ENCODE data around the gene RERG. TPM values are rescaled to one million over a fixed set of nuclear protein-coding genes. Genes with fewer than 3 reads are reported as not detected.

Gene RERG
- total and polyA plus RNA-seq, 7 donors = 1.6 to 3.1 (median 2.3) TPM

GRCh38 chr12:15196678-15197505, 24.3 kb downstream of the RERG start:
- no peak for ATAC-seq
- Histone ChIP-seq H3K9me3 (no peaks in the 10 kb centered on the region), H3K4me3 (no peak overlapping the region), H3K36me3 (ENCODE audit: insufficient read depth in 1 of 2, low read depth in 1 of 2) (no peaks in the 10 kb centered on the region), H3K4me1 (no peaks in the 10 kb centered on the region), H3K27ac (no peak overlapping the region), H3K27me3 (ENCODE audit: insufficient read depth in 3 of 3, low read length in 2 of 3) (no peaks in the 10 kb centered on the region)
- whole genome bisulfite sequencing, 3 donors = 76 to 88% (median 88%) methylated on average over 3 of the region's 3 CpGs
- no peak for TF ChIP-seq CTCF (IDR thresholded peaks at IDR 0.05)
- intact Hi-C loops (cut with DNase I) = no loop called here
- no peak for DNase-seq

- no peaks in the 10 kb centered on the region for H3K9me3 ChIP-seq
- WGBS, 3 donors = 56 to 58% (median 57%) methylated on average over 3 of the region's 3 CpGs
- H3K4me1 ChIP-seq = no peaks in the 10 kb centered on the region
- ATAC-seq (no peak), DNase-seq (no peak)
- no peak for TF ChIP-seq CTCF (IDR thresholded peaks at IDR 0.05)
- H3K36me3 ChIP-seq (ENCODE audit: insufficient read depth in 1 of 2, low read depth in 1 of 2) = no peaks in the 10 kb centered on the region
- H3K4me3 ChIP-seq = no peak overlapping the region
- no peak overlapping the region for H3K27ac ChIP-seq
- no peaks in the 10 kb centered on the region for H3K27me3 ChIP-seq (ENCODE audit: insufficient read depth in 3 of 3, low read length in 2 of 3)
- intact Hi-C loops (cut with DNase I) = no loop called here
Measured at GRCh38 chr12:15196221-15196620, 25.0 kb downstream of the RERG start.

- Histone ChIP-seq H3K36me3 (ENCODE audit: insufficient read depth in 1 of 2, low read depth in 1 of 2) (no peaks in the 10 kb centered on the region), H3K4me3 (no peak overlapping the region), H3K4me1 (no peaks in the 10 kb centered on the region), H3K9me3 (no peaks in the 10 kb centered on the region), H3K27ac (no peak overlapping the region), H3K27me3 (ENCODE audit: insufficient read depth in 3 of 3, low read length in 2 of 3) (no peaks in the 10 kb centered on the region)
- intact Hi-C loops (cut with DNase I) = no loop called here
- DNase-seq (no peak), ATAC-seq (peak in 1 of 4 donors; percentile 34)
- no peak for TF ChIP-seq CTCF (IDR thresholded peaks at IDR 0.05)
- 30 to 35% (median 32%) methylated on average over 6 of the region's 6 CpGs for WGBS, 3 donors
Measured at GRCh38 chr12:15194456-15195368, 26.5 kb downstream of the RERG start.

GRCh38 chr12:15193946-15194345, 27.3 kb downstream of the RERG start:
- intact Hi-C loops (cut with DNase I) = no loop called here

More at GRCh38 chr12:15193946-15194345, 27.3 kb downstream of the RERG start:
- H3K27ac ChIP-seq = no peak overlapping the region
- DNase-seq (no peak), ATAC-seq (no peak)
- 71 to 77% (median 74%) methylated on average over 3 of the region's 3 CpGs for WGBS, 3 donors
- no peak for TF ChIP-seq CTCF (IDR thresholded peaks at IDR 0.05)
- no peak overlapping the region for H3K4me3 ChIP-seq
- no peaks in the 10 kb centered on the region for H3K9me3 ChIP-seq
- no peaks in the 10 kb centered on the region for H3K27me3 ChIP-seq (ENCODE audit: insufficient read depth in 3 of 3, low read length in 2 of 3)
- H3K36me3 ChIP-seq (ENCODE audit: insufficient read depth in 1 of 2, low read depth in 1 of 2) = no peaks in the 10 kb centered on the region
- H3K4me1 ChIP-seq = no peaks in the 10 kb centered on the region

Data from psoas muscle (tissue), 8 donors.